DND-41 (cell line): ENCODE data around the gene LRRC61.
A peak's percentile ranks its signal among the peaks of the same experiment; 100 is the strongest.

ENCODE experiments used
- ATAC-seq: fragments of 200-7000 bp; cut with Tn5 transposase; 3 replicates; pipeline ENCODE4 v1.9.1; 2021; ENCODE audit warnings: low read depth; ENCODE audit not compliant: insufficient read depth
- DNase-seq: peaks from one replicate; pipeline ENCODE4 v3.0.0-alpha.2; 2020
- H2AFZ ChIP-seq: 2 replicates; pipeline ENCODE4 v1.6.0; 2012; ENCODE audit warnings: low read depth, low read length
- H3K27ac ChIP-seq: 2 replicates; pipeline ENCODE4 v1.5.1; 2012; ENCODE audit warnings: low read length, inconsistent platforms
- H3K27me3 ChIP-seq: fragments of 200-600 bp; sonication (generic); 2 replicates; pipeline ENCODE4 v1.6.0; 2012; ENCODE audit warnings: low read length, mild to moderate bottlenecking, inconsistent platforms; ENCODE audit not compliant: insufficient read depth, poor library complexity
- H3K36me3 ChIP-seq: 2 replicates; pipeline ENCODE4 v1.5.1; 2012; ENCODE audit warnings: low read length, inconsistent platforms; ENCODE audit not compliant: insufficient read depth
- H3K4me1 ChIP-seq: 2 replicates; pipeline ENCODE4 v1.5.1; 2012; ENCODE audit warnings: mild to moderate bottlenecking, low read length; ENCODE audit not compliant: insufficient read depth
- H3K4me2 ChIP-seq: 2 replicates; pipeline ENCODE4 v1.6.0; 2012; ENCODE audit warnings: mild to moderate bottlenecking, moderate library complexity, low read length, inconsistent platforms; ENCODE audit not compliant: insufficient read depth
- H3K4me3 ChIP-seq, 2 experiments: fragments of 200-600 bp in 1 of 2; shearing (Covaris generic) in 1 of 2; 2 replicates each; pipeline ENCODE4 v1.5.1; 2012 to 2016; ENCODE audit warnings: inconsistent platforms in 2 of 2, low read length in 2 of 2, mild to moderate bottlenecking in 2 of 2, low read depth in 1 of 2, moderate library complexity in 1 of 2
- H3K79me2 ChIP-seq: 2 replicates; pipeline ENCODE4 v1.6.0; 2012; ENCODE audit warnings: low read length, inconsistent platforms; ENCODE audit not compliant: insufficient read depth
- H3K9ac ChIP-seq: 2 replicates; pipeline ENCODE4 v1.6.0; 2012; ENCODE audit warnings: low read depth, mild to moderate bottlenecking, inconsistent platforms, low read length, moderate library complexity
- H3K9me3 ChIP-seq: 2 replicates; pipeline ENCODE4 v1.5.1; 2012; ENCODE audit warnings: low read length, moderate library complexity, mild to moderate bottlenecking, inconsistent platforms; ENCODE audit not compliant: insufficient read depth, severe bottlenecking
- H4K20me1 ChIP-seq: 2 replicates; pipeline ENCODE4 v1.6.0; 2012; ENCODE audit warnings: low read length; ENCODE audit not compliant: insufficient read depth
- EZH2 ChIP-seq: IDR thresholded peaks from 3 replicates; pipeline ENCODE4 v1.6.1; 2012; ENCODE audit warnings: borderline replicate concordance, low read depth, mild to moderate bottlenecking, moderate library complexity, low read length, inconsistent platforms; ENCODE audit not compliant: severe bottlenecking
- TF ChIP-seq, protein P1 (sequence below): IDR thresholded peaks from 2 replicates; pipeline ENCODE4 v1.5.1; 2012; ENCODE audit warnings: borderline replicate concordance, low read length, moderate library complexity, mild to moderate bottlenecking; ENCODE audit not compliant: poor library complexity, severe bottlenecking; ENCODE audit errors: extremely low read depth

LRRC61 gene

DNA sequence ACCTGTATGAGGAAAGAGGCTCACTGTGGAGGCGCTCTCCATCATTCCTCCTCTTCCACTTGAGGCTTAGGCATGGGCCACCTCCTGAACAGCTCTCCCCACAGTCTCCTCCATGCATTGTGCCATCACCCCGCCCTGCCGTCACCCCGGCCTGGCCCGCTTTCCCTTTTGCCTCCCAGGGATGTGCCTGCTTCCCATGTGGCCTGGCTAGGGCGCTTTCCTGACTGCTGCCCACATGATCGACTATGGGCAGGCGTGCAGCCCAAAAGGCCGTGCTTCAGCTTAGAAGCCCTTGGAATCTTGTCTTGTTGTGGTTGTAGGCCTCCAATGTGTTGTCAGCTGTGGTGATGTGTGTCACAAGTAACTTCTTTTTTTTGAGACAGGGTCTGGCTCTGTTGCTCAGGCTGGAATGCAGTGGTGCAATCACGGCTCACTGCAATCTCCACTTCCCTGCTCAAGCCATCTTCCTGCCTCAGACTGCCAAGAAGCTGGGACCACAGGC lies 2.0 kb downstream of the LRRC61 start:
- DNase-seq (no peak), ATAC-seq (no peak)
- TF ChIP-seq, protein P1, sequence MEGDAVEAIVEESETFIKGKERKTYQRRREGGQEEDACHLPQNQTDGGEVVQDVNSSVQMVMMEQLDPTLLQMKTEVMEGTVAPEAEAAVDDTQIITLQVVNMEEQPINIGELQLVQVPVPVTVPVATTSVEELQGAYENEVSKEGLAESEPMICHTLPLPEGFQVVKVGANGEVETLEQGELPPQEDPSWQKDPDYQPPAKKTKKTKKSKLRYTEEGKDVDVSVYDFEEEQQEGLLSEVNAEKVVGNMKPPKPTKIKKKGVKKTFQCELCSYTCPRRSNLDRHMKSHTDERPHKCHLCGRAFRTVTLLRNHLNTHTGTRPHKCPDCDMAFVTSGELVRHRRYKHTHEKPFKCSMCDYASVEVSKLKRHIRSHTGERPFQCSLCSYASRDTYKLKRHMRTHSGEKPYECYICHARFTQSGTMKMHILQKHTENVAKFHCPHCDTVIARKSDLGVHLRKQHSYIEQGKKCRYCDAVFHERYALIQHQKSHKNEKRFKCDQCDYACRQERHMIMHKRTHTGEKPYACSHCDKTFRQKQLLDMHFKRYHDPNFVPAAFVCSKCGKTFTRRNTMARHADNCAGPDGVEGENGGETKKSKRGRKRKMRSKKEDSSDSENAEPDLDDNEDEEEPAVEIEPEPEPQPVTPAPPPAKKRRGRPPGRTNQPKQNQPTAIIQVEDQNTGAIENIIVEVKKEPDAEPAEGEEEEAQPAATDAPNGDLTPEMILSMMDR = no peak
- no peak for TF ChIP-seq EZH2
- Histone ChIP-seq H3K9ac (peak overlapping the region; percentile 98), H3K27ac (peak overlapping the region; percentile 99), H4K20me1 (peaks cover 33% of the 10 kb centered on the region), H3K36me3 (peaks cover 64% of the 10 kb centered on the region), H3K4me3 (peak overlapping the region in 1 of 2 experiments; percentile 94; a peak in 2 of 4 replicates), H3K27me3 (no peaks in the 10 kb centered on the region), H3K9me3 (no peaks in the 10 kb centered on the region), H2AFZ (no peak overlapping the region), H3K4me1 (peaks cover 40% of the 10 kb centered on the region), H3K4me2 (peak overlapping the region; percentile 84), H3K79me2 (peaks cover 86% of the 10 kb centered on the region)

DNA sequence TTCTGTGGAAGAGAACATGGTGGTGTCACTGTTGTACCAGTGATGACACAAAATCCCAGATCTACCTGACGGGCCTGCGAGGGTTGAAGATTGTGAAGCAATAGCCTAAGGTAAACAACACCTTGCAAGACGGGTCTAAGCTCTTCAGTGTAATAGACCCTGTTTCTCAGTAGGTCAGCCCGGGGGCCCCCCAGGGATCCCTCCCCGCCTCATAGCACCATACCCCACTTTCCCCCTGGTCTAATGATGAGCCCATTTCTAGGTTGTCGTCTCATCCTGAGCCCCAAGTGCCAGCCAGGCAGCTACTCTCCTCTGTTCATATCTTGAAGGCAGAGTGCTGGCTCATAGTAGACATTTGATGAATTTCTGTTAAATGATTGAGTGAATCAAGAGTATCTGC lies 2.7 kb downstream of the LRRC61 start:
- peaks cover 93% of the 10 kb centered on the region for H3K79me2 ChIP-seq
- H4K20me1 ChIP-seq = peaks cover 39% of the 10 kb centered on the region
- H2AFZ ChIP-seq = no peak overlapping the region
- no peaks in the 10 kb centered on the region for H3K27me3 ChIP-seq
- H3K27ac ChIP-seq = no peak overlapping the region; the same call in 1 of the 2 replicates
- TF ChIP-seq, protein P1 = no peak
- peaks cover 72% of the 10 kb centered on the region for H3K36me3 ChIP-seq
- H3K4me3 ChIP-seq = no peak overlapping the region
- no peak overlapping the region for H3K9ac ChIP-seq
- peaks cover 40% of the 10 kb centered on the region for H3K4me1 ChIP-seq
- no peaks in the 10 kb centered on the region for H3K9me3 ChIP-seq
- DNase-seq (no peak), ATAC-seq (no peak)
- H3K4me2 ChIP-seq = peak overlapping the region; percentile 84; the same call in 1 of the 2 replicates

DNA sequence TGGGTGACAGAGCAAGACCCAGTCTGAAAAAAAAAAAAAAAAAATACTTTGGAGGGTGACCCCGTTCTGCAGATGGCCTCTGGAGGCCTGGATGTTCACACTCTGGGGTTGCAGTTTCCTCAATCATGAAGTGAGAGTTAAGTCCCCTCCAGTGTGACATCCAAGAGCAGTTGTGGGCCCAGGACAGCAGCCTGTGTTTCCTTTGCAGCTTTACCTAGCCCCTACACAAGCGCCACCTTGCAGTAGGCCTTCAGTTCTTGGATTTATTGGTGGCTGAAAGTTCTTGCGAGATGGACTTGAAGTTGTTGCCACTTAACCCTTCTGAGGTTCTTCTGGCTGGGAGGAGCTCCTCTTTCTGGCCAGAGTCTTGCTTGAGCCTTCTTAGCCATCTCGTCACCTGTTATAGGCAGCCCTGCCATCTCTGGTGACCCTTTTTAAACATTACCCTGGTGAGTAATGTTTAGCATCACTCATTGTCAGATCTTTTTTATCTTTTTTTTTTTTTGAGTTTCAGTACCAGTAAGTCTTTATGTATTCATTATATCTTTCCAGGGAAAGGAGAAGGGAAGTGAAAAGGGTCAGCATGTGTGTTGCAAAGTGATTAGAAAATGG lies 3.6 kb downstream of the LRRC61 start:
- no peak overlapping the region for H3K27ac ChIP-seq
- ATAC-seq (no peak), DNase-seq (no peak)
- H3K36me3 ChIP-seq = peaks cover 80% of the 10 kb centered on the region
- no peak overlapping the region for H3K9ac ChIP-seq
- peaks cover 38% of the 10 kb centered on the region for H3K4me1 ChIP-seq
- peaks cover 98% of the 10 kb centered on the region for H3K79me2 ChIP-seq
- H3K4me3 ChIP-seq = no peak overlapping the region
- no peaks in the 10 kb centered on the region for H3K27me3 ChIP-seq
- H3K4me2 ChIP-seq = peak overlapping the region; percentile 27; the same call in 1 of the 2 replicates
- H4K20me1 ChIP-seq = peaks cover 43% of the 10 kb centered on the region
- H2AFZ ChIP-seq = no peak overlapping the region
- no peaks in the 10 kb centered on the region for H3K9me3 ChIP-seq
- no peak for TF ChIP-seq EZH2
- TF ChIP-seq, protein P1 = no peak

DNA sequence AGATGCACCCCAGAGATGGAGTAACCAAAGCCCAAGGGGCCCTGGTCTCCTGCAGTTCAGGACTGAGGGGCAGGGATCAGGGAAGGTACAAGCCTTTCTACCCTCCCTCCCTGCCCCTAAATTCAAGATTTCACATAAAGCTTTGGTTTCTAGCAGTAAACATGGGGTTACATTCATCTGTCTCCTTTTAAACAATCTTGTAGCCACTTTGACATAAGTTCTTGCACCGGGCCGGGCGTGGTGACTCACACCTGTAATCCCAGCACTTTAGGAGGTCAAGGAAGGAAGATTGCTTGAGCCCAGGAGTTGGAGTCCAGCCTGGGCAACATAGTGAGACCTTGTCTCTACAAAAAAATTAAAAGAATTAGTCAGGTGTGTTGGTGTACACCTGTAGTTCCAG lies 4.2 kb downstream of the LRRC61 start:
- no peak for DNase-seq
- TF ChIP-seq, protein P1 = no peak
- H4K20me1 ChIP-seq = peaks cover 46% of the 10 kb centered on the region
- H3K27ac ChIP-seq = no peak overlapping the region
- H3K9me3 ChIP-seq = no peaks in the 10 kb centered on the region
- H3K4me2 ChIP-seq = no peak overlapping the region
- peaks cover 98% of the 10 kb centered on the region for H3K79me2 ChIP-seq
- no peak overlapping the region for H3K9ac ChIP-seq
- H3K36me3 ChIP-seq = peaks cover 86% of the 10 kb centered on the region
- H3K4me3 ChIP-seq = no peak overlapping the region
- H2AFZ ChIP-seq = no peak overlapping the region
- peaks cover 33% of the 10 kb centered on the region for H3K4me1 ChIP-seq
- no peak for ATAC-seq
- no peaks in the 10 kb centered on the region for H3K27me3 ChIP-seq
